ENCODE measurements around the gene SLC24A1.

The SLC24A1 gene

GRCh38 chr15:65666257-65666656 lies 44.5 kb downstream of the SLC24A1 start:
- H3K4me1 ChIP-seq (ENCODE audit: control insufficient read depth, insufficient read depth, low read length) = no peaks in the 10 kb centered on the region
- CTCF ChIA-PET = interaction anchor here (0.8 kb wide), 1 partner anchor 171 kb away, joined by 3 read pairs; no protein-coding TSS in a partner anchor
- no peak overlapping the region for H3K27ac ChIP-seq (ENCODE audit: extremely low read depth, low read depth, low read length)
- TF ChIP-seq ZNF416 (tag by site-specific recombination; IDR thresholded peaks at IDR 0.05) = no peak
- TF ChIP-seq ZNF23 (tag by site-specific recombination; IDR thresholded peaks at IDR 0.05; ENCODE audit: borderline replicate concordance) = no peak
- TF ChIP-seq GLI2 (tag by site-specific recombination; IDR thresholded peaks at IDR 0.05; ENCODE audit: borderline replicate concordance, low read depth) = no peak
- TF ChIP-seq ZNF571 (tag by site-specific recombination; IDR thresholded peaks at IDR 0.05) = no peak
- no peak for TF ChIP-seq ZNF114 (tag by site-specific recombination; IDR thresholded peaks at IDR 0.05)
- TF ChIP-seq ZNF48 (tag by site-specific recombination; IDR thresholded peaks at IDR 0.05) = no peak
- TF ChIP-seq ZNF18 (tag by site-specific recombination; IDR thresholded peaks at IDR 0.05) = no peak
- TF ChIP-seq ZNF791 (tag by site-specific recombination; IDR thresholded peaks at IDR 0.05) = no peak
- TF ChIP-seq PRDM6 (tag by site-specific recombination; IDR thresholded peaks at IDR 0.05) = no peak
- TF ChIP-seq ZNF211 (tag by site-specific recombination; IDR thresholded peaks at IDR 0.05; ENCODE audit: low read depth) = no peak
- H3K4me3 ChIP-seq (ENCODE audit: low read depth, low read length) = no peak overlapping the region
- H3K36me3 ChIP-seq (ENCODE audit: control insufficient read depth in 2 of 2, insufficient read depth in 1 of 2, low read length in 2 of 2) = peaks cover 40 to 57% of the 10 kb centered on the region in 2 experiments
- POLR2A ChIA-PET = no interaction called here
- H3K9me3 ChIP-seq (ENCODE audit: control insufficient read depth, insufficient read depth, low read depth, low read length) = no peaks in the 10 kb centered on the region

- CTCF ChIA-PET = interaction anchor here (0.7 kb wide), 1 partner anchor 182 kb away, joined by 7 read pairs; no protein-coding TSS in a partner anchor
- POLR2A ChIA-PET = no interaction called here
Observed at GRCh38 chr15:65675551-65675950, 53.8 kb downstream of the SLC24A1 start.

GRCh38 chr15:65676123-65676522 lies 54.4 kb downstream of the SLC24A1 start:
- Histone ChIP-seq H3K36me3 (ENCODE audit: control insufficient read depth in 2 of 2, insufficient read depth in 1 of 2, low read length in 2 of 2) (peaks cover 9 to 17% of the 10 kb centered on the region in 2 experiments), H3K4me3 (ENCODE audit: low read depth, low read length) (no peak overlapping the region), H3K9me3 (ENCODE audit: control insufficient read depth, insufficient read depth, low read depth, low read length) (no peaks in the 10 kb centered on the region), H3K4me1 (ENCODE audit: control insufficient read depth, insufficient read depth, low read length) (no peaks in the 10 kb centered on the region), H3K27ac (ENCODE audit: extremely low read depth, low read depth, low read length) (no peak overlapping the region)
- CTCF ChIA-PET = interaction anchor here (0.6 to 0.7 kb wide), 2 partner anchors 182 to 232 kb away, joined by 4 to 7 read pairs; no protein-coding TSS in a partner anchor
- TF ChIP-seq ZNF302 (tag by site-specific recombination; IDR thresholded peaks at IDR 0.05; ENCODE audit: low read depth) = no peak
- TF ChIP-seq PRDM2 (tag by site-specific recombination; IDR thresholded peaks at IDR 0.05; ENCODE audit: borderline replicate concordance) = no peak
- peak; percentile 94 for TF ChIP-seq PRDM1 (tag by site-specific recombination; IDR thresholded peaks at IDR 0.05)
- no peak for TF ChIP-seq ZNF626 (tag by site-specific recombination; IDR thresholded peaks at IDR 0.05)
- TF ChIP-seq TSHZ1 (tag by site-specific recombination; IDR thresholded peaks at IDR 0.05; ENCODE audit: borderline replicate concordance) = no peak
- POLR2A ChIA-PET = no interaction called here

More at GRCh38 chr15:65675551-65675950, 53.8 kb downstream of the SLC24A1 start:
- Histone ChIP-seq H3K27ac (ENCODE audit: extremely low read depth, low read depth, low read length) (no peak overlapping the region), H3K4me1 (ENCODE audit: control insufficient read depth, insufficient read depth, low read length) (no peaks in the 10 kb centered on the region), H3K36me3 (ENCODE audit: control insufficient read depth in 2 of 2, insufficient read depth in 1 of 2, low read length in 2 of 2) (peaks cover 13 to 21% of the 10 kb centered on the region in 2 experiments), H3K4me3 (ENCODE audit: low read depth, low read length) (no peak overlapping the region), H3K9me3 (ENCODE audit: control insufficient read depth, insufficient read depth, low read depth, low read length) (no peaks in the 10 kb centered on the region)
- TF ChIP-seq ZBTB48 (tag by site-specific recombination; IDR thresholded peaks at IDR 0.05) = no peak
